Measurements from ENCODE around the gene KCNMA1. TPM values are rescaled to one million over a fixed set of nuclear protein-coding genes. Genes with fewer than 3 reads are reported as not detected.

The KCNMA1 gene
- total RNA-seq, 2 donors from 2014 or later, result 29.1 to 37.9 TPM

DNA sequence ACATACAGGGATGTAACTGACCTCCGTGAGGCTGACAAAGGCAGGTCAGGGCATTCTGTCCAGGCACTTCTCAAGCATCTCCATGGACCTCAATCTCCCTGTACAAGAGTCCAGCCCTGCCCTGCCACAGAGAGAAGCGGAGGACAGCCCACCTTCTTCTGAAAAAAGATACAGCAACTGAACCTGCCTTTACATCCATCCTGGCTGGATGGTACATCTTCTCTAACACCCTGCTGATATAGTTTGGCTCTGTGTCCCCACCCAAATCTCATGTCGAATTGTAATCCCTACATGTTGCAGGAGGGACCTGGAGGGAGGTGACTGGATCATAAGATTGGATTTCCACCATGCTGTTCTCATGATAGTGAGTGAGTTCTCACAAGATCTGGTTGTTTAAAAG, 40.5 kb upstream of the KCNMA1 start:
- Histone ChIP-seq H3K27ac (no peak overlapping the region), H3K9me3 (no peaks in the 10 kb centered on the region), H3K27me3 (replicated peaks; ENCODE audit: insufficient read depth) (no peaks in the 10 kb centered on the region), H3K36me3 (no peaks in the 10 kb centered on the region), H3K4me3 (no peak overlapping the region), H3K4me1 (replicated peaks) (no peaks in the 10 kb centered on the region)
- WGBS, result 97% methylated on average over 3 of the region's 3 CpGs
- no peak for DNase-seq (ENCODE audit: low spot score)
- intact Hi-C loops (cut with DNase I), result no loop called here
- TF ChIP-seq, protein P1, sequence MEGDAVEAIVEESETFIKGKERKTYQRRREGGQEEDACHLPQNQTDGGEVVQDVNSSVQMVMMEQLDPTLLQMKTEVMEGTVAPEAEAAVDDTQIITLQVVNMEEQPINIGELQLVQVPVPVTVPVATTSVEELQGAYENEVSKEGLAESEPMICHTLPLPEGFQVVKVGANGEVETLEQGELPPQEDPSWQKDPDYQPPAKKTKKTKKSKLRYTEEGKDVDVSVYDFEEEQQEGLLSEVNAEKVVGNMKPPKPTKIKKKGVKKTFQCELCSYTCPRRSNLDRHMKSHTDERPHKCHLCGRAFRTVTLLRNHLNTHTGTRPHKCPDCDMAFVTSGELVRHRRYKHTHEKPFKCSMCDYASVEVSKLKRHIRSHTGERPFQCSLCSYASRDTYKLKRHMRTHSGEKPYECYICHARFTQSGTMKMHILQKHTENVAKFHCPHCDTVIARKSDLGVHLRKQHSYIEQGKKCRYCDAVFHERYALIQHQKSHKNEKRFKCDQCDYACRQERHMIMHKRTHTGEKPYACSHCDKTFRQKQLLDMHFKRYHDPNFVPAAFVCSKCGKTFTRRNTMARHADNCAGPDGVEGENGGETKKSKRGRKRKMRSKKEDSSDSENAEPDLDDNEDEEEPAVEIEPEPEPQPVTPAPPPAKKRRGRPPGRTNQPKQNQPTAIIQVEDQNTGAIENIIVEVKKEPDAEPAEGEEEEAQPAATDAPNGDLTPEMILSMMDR (IDR thresholded peaks at IDR 0.05), result no peak
- TF ChIP-seq POLR2A (IDR thresholded peaks at IDR 0.05) (no peak), POLR2AphosphoS5 (IDR thresholded peaks at IDR 0.05) (no peak)

DNA sequence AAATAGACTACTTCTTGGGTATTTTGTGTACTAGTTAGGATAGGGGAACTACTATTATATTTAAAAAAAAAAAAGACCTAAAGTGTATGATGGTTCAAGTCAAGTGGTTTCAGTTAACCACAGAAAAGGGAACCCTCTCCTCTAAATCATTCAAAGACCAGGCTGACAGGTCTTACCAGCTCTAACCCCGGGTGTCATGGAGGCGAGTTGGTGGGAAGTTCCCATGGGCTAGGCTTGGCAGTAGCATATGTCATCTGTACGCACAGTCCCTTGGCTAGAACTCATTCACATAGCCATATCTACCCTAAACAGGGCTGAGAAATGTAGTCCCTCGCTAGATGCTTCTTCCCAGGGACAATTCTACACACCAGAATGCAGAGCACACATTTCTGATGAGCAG, 37.7 kb upstream of the KCNMA1 start:
- Histone ChIP-seq H3K36me3 (no peaks in the 10 kb centered on the region), H3K4me3 (no peak overlapping the region), H3K4me1 (replicated peaks) (no peaks in the 10 kb centered on the region), H3K27me3 (replicated peaks; ENCODE audit: insufficient read depth) (no peaks in the 10 kb centered on the region), H3K27ac (no peak overlapping the region), H3K9me3 (no peaks in the 10 kb centered on the region)
- WGBS, result 71% methylated on average over 4 of the region's 4 CpGs
- TF ChIP-seq POLR2A (IDR thresholded peaks at IDR 0.05) (no peak), POLR2AphosphoS5 (IDR thresholded peaks at IDR 0.05) (no peak)
- TF ChIP-seq, protein P1 (IDR thresholded peaks at IDR 0.05), result no peak
- intact Hi-C loops (cut with DNase I), result no loop called here
- no peak for DNase-seq (ENCODE audit: low spot score)

DNA sequence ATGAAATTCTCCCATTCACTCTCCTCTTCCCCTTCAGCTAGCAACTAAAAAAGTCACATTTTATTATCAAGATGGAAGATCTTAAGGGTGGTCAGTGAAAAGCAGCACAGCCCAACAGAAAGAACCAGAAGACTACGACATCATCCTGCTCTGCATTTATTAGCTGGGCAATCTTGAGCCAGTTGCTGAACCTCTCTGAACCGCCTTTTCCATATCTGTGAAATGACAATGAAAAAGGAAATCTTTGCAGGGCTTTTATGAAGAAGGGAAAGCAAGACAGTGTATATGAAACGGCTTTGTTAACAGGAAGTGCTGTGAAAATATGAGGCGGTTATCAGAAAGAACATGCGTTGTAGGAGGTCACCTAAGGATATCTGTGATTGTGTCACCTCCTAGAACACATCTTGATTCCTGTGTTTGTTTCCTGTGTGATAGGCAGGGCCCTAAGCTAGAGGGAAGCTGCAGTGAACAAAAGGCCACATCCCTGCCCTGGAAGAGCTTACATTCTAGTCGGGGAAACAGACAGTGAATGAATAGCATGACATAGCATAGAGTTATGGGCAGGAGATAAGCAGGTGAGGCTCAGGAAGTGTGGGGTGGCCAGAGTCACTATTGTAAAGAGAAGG, 36.0 kb upstream of the KCNMA1 start:
- 84% methylated on average over 6 of the region's 6 CpGs for WGBS
- Histone ChIP-seq H3K9me3 (no peaks in the 10 kb centered on the region), H3K27me3 (replicated peaks; ENCODE audit: insufficient read depth) (no peaks in the 10 kb centered on the region), H3K36me3 (no peaks in the 10 kb centered on the region), H3K27ac (no peak overlapping the region), H3K4me3 (no peak overlapping the region), H3K4me1 (replicated peaks) (no peaks in the 10 kb centered on the region)
- intact Hi-C loops (cut with DNase I), result no loop called here
- DNase-seq (ENCODE audit: low spot score), result no peak
- TF ChIP-seq POLR2AphosphoS5 (IDR thresholded peaks at IDR 0.05) (no peak), POLR2A (IDR thresholded peaks at IDR 0.05) (no peak)
- TF ChIP-seq, protein P1 (IDR thresholded peaks at IDR 0.05), result no peak

DNA sequence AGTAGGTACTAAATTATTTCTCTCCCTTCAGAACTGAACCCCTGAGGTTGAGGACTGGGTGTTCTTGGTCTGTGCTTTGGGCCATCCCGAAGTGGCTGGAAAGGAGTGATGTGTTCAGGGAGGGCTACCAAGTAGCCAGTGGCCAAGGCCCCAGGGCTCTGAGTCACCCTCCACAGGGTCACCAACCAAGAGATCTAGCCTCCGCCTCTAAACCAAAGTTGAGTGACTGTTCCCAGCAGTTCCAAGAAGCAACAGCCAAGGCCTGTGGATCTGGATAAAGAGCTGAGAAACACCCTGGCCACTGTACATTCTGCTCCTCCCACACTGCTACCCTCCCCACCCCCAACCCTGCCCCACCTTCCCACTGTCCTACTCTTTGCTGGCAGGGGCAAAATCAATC, 35.5 kb upstream of the KCNMA1 start:
- WGBS, result 100% methylated on average over 2 of the region's 2 CpGs
- intact Hi-C loops (cut with DNase I), result no loop called here
- DNase-seq (ENCODE audit: low spot score), result no peak

More for the DNA sequence above, 35.5 kb upstream of the KCNMA1 start:
- H3K4me3 ChIP-seq, result no peak overlapping the region
- H3K27ac ChIP-seq, result no peak overlapping the region
- H3K27me3 ChIP-seq (replicated peaks; ENCODE audit: insufficient read depth), result no peaks in the 10 kb centered on the region
- no peaks in the 10 kb centered on the region for H3K4me1 ChIP-seq (replicated peaks)
- TF ChIP-seq POLR2AphosphoS5 (IDR thresholded peaks at IDR 0.05) (no peak), POLR2A (IDR thresholded peaks at IDR 0.05) (no peak)
- TF ChIP-seq, protein P1 (IDR thresholded peaks at IDR 0.05), result no peak
- no peaks in the 10 kb centered on the region for H3K36me3 ChIP-seq
- H3K9me3 ChIP-seq, result no peaks in the 10 kb centered on the region
